RPMI8226 (cell line): ENCODE measurements around the gene MRM1.
"Not testable (repeated sequence)": the region's sequence is repeated elsewhere in the genome, so short reads cannot be mapped to it uniquely, and the experiment has no call there.

Experiments used
- DNase-seq: peaks from one replicate; pipeline ENCODE4 v3.0.0-alpha.2; 2015

MRM1 gene

DNA sequence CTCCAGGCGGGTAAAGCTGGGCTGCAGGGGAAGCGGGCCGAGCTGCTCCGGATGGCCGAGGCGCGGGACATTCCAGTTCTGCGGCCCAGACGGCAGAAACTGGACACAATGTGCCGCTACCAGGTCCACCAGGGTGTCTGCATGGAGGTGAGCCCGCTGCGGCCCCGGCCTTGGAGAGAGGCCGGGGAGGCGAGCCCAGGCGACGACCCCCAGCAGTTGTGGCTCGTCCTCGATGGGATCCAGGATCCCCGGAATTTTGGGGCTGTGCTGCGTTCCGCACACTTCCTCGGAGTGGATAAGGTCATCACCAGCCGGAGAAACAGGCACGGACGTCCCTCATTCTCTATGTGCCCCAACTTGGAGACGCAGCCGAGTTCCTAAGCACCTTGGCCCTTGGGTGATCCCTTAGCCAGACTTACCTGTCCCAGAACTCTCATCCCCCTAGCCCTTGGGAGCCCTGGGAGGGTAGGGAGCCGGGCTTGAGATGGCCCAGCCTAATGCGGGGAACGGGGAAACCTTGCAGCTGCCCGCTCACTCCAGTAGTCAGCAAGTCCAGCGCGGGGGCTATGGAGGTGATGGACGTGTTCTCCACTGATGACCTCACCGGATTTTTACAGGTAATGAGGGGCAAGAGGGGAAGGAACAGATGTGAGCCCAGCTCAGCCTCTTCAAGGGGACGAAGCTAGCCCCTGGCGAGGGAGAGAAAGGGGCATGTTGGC, 806 bp downstream of the MRM1 start:
- DNase-seq, result peak; percentile 19

DNA sequence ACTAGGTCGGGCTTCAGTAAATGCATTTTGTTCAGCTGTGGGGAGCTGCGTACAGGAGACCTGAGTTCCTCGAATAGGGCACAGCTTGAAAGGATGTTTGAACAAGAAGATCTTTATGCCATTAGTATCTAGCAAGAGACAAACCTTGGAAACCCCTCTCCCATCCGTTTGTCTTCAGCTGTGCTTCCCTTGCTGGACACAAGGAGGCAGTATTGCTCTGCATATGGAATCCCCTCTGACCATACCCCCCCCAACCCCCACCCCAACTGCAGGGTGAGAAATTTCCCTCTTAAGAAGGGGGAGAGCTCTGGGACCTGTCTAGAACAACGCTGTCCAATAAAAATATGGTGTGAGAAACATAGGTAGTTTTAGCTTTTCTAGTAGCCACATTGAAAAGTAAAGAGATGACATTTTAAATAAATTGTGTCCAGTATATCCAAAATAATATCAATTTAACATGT, 1.6 kb downstream of the MRM1 start:
- peak; percentile 76 for DNase-seq

DNA sequence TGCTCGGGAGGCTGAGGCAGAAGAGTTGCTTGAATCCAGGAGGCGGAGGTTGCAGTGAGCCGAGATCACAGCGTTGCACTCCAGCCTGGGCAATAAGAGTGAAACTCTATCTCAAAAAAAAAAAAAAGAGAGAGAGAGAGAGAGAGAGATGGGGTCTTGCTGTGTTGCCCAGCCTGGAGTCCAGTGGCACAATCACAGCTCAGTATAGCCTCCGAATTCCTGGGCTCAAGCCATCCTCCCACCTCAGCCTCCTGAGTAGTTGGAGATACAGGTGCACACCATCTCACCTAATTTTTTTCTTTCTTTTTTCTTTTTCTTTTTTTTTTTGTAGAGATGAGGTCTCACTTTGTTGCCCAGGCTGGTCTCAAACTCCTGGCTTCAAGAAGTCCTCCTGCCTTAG, 3.6 kb downstream of the MRM1 start:
- not testable (repeated sequence) for DNase-seq

DNA sequence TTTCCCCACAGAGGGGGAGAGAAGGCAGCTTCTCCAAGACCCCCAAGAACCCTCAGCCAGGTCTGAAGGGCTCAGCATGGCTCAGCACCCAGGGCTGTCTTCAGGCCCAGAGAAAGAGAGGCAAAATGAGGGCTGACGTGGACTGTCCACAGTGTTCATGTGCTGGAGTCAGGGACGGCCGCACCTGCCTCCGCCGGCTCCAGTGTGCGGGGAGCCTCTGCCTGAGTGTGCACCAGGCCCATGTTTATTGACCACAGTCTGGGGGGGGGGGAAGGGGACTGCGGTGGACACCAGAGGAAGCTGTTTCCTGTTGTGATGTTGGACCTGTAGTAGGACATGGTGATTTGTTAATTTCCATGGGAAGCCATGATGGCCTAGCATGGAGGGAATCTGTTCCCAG, 6.9 kb downstream of the MRM1 start:
- DNase-seq, result no peak

DNA sequence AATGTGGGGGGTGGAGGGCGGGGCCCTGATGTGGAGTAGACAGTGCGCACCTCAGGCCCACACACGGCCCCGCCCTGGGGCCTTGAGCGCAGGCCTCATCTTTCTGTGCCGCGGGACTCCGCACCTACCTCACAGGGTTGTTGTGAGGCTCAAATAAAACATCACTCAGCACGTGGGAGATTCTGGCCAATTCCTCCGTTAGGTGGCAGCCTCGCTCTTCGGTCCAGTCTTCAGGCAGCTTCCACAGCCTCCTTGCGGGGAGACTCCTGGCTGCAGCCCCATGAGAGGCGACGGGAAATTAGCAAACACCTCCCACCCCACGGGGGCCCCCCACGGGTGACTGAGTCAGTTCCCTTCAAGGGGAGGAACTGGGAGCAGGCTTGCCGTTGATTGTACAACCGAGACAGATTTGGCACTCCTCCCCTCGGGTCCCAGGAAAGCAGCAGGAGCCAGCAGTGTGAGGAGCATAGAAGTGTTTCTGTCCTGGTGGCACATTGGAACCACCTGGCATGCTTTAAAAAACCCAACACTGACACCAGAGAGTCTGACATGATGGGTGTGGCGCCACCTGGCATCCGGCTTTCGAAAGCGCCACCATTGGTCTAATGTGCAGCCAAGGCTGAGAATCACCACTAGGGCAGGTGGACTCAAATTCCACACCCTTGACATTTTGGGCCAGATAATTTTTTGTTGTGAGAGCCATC, 7.6 kb downstream of the MRM1 start:
- peak; percentile 85 for DNase-seq

DNA sequence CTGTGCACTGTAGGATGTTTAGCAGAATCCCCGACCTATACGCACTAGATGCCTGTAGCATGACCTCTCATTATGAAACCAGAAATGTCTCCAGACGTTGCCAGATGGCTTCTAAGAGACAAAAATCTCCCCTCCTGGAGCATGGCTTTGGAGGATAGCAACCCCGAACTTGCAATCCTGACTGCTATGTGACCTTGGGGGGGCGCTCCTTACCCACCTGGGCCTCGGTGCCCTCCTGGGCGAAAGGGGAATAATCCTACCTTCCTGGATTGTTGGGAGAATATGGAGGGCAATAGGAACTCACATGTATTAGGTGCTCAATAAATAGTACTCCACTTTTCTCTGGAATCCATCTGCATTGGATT, 8.1 kb downstream of the MRM1 start:
- no peak for DNase-seq

DNA sequence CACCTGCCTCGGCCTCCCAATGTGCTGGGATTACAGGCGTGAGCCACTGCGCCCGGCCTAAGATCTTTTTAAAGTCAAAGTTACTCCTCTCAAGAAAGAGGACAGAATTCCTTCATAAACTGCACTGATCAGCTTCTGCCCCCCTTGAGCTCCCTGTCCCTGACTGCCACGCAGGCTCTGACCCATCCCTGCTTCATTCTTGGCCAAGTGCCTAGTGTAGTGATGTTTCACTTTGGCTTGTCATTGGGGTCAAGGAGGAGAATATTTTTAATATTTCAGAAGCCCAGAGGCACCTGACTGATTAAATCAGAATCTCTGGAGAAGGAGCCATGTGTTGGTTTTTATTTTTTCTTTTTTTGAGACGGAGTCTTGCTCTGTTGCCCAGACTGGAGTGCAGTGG, 9.1 kb downstream of the MRM1 start:
- DNase-seq, result no peak

DNA sequence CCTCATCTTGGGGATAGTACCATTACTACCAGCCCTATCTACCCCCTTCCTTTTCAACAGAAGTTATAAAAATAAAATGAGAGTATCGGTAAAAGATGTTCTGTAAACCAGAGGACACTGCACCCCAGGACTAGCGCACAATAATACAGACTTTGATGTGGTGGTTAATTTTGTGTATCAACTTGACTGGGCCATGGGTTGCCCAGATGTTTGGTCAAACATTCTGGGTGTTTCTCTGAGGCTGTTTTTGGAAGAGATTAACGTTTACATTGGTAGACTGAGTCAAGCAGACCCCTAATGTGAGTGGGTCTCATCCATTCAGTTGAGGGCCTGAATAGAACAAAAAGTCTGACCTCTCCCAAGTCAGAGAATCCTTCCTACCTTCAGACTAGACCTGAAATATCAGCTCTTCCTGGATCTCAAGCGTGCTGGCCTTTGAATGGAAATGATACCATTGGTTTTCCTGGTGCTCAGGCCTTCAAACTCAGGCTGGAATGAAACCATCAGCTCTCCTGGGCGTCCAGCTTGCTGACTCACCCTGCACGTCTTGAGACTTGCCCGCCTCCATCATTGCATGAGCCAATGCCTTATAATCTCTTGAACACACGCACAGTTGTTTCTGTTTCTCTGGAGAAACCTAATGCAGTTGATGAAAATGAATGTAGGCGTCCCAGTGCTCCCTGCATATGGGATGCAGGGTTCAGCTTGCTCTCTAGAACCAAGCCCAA, 10.1 kb downstream of the MRM1 start:
- no peak for DNase-seq

DNA sequence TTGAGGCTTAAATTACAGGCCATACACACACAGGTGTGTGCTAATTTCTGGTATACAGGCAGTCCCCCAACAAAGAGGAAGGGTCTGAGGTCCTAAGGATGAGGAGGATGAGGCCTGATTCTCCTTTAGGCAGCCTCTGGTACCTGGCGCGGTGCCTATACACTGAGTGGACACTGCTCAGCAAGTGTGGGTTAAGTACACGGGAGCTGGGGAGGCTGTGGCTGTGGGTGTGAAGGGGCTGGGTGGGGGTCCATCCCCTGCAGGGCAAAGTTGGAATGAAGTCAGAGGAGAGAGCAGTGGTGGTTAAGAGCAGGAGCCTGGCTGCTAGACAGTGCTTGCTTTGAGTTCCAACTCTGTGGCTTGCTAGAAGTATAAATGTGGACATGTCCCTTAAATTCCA, 10.9 kb downstream of the MRM1 start:
- no peak for DNase-seq

DNA sequence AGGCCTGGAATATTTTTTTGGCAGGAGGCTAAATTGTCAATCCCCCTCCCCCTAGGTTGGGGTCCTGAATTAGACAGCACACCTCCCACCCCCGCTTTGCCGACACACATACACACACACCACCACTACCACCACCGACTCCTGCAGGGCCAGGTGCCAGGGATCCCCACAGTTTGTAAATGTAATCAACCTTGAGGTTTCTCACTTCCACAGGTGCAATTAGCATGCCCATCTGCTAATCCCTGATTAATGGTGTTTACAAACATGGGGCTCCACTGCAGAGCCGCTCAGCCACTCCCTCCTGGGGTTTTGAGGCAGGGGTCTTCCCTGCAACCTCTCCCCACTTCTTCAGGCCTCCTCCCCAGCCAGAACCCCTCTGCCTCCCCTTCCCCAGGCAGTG, 11.8 kb downstream of the MRM1 start:
- DNase-seq, result peak; percentile 28

DNA sequence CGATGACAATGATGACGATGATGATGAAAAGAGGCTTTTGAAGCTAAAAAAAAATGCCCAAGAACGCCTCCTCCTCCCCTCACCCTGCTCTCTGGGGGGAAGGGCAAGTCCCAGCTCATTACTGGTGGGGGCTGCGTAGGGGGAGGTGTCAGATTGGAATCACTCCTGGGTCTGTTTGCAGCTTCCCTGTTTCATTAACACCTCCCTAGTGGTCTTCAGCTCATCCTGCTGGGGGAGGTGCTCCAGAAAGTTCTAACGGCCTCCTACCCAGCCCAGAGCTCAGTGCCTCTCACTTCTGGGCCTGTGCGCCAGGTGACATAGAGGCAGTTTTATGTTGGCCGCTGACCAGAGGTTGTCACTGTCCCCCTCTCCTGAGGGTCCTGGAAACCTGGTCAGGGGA, 12.7 kb downstream of the MRM1 start:
- no peak for DNase-seq

DNA sequence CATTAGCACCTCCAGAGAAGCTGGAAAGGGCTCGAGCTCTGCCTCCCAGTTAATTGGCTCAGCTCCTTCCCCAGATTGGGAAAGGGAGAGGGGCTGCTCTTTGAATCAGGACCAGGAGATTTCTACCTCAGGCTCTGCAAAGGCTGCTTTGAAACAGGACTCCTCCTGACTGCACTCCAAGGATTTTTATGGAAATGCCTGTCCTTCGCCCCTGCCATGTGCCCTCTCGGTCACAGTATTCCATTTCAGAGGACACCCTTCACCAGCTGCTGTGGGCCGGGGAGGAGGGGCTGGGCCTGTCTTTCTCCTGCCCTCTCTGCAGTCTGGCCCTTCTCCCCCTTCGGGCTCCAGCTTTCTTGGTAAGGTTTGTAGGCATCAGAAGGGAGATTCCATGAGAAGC, 13.6 kb downstream of the MRM1 start:
- no peak for DNase-seq

DNA sequence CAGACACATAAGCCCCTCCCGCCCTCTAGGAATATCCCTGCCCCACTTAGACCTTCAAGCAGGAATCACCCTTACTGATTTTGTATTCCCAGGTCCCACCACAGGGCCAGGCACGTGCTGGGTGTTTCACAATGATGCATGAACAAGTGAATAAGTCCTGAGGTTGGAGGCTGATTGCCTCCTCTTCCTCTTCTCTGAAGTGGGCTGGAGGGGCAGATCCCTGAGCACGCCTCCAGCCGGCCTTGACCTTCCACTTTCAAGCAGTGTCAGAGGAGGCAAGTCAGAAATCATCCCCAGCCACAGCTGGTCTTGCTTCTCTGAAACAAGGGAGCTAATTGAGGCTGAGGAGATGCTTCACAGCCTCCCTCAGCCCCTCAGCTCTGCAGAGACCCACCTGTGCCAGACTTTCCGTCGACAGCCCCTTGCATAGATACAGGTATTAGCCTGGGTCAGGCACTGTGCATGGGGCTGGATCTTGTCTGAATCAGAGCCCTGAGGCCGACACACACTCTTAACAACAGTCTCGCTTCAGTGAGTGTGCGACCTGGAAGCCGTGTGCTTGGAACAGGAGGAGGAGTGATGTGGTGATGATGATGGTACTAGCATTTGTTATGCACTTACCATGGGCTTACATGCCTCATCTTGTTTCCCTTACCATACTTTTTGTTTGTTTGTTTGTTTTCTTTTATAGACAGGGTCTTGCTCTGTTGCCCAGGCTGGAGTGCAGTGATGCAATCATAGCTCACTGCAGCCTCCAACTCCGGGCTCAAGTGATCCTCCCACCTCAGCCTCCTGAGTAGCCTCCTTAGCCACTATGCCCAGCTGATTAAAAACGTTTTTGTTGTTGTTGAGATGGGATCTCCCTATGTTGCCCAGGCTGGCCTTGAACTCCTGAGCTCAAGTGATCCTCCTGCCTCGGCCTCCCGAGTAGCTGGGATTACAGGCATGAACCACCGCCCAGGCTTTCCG, 15.0 kb downstream of the MRM1 start:
- no peak for DNase-seq

DNA sequence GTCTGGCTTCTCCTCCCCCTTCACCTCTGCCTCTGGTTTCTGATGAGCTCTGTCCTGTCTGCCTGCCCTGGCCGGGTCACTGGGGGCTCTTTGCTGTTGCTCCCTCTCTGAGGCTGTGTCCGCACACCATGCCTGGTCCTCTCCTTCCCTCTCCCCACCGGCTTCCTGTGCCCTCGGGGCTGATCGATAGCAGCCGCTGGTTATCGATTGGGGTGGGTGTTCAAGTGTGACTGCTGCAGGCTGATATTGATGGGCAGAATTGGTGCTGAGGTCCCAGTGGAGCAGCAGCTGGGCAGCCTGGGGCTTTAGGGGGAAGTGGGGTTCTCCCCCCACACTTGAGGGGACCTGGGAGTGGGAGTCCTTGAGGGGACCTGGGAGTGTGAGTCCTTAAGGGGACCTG, 16.4 kb downstream of the MRM1 start:
- no peak for DNase-seq

DNA sequence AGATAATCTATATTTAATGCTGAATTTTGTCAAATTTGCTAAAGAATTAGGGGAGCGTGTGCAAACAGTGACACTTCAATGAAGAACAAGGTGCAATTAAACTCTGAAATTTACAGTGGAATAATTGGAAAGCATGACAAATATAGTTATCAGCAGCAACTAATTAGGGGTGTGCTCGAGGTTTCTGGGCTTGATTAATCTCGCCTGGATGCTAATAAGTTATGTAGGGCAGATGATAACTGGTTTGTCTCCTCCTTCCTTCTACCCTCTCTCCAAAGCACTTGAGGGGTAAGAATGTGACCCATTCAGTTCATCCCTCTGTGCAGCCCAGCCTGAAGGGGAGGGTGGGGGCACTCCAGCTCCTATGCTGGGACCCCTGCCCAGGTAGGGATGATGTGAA, 21.9 kb downstream of the MRM1 start:
- DNase-seq, result no peak

DNA sequence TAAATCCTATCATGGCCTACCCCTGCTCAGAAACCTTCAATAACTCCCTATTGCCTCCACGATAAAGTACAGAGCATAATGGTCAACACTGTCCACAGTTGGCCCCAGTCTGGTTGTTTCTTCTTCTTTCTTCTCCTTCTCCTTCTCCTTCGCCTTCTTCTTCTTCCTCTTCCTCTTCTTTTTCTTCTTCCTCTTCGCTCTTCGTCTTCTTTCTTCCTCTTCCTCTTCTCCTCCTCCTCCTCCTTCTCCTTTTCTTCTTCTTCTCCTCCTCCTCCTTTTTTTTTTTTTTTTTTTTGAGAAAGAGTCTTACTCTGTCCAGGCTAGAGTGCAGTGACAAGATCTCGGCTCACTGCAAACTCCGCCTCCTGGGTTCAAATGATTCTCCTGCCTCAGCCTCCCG, 23.8 kb downstream of the MRM1 start:
- DNase-seq, result no peak

DNA sequence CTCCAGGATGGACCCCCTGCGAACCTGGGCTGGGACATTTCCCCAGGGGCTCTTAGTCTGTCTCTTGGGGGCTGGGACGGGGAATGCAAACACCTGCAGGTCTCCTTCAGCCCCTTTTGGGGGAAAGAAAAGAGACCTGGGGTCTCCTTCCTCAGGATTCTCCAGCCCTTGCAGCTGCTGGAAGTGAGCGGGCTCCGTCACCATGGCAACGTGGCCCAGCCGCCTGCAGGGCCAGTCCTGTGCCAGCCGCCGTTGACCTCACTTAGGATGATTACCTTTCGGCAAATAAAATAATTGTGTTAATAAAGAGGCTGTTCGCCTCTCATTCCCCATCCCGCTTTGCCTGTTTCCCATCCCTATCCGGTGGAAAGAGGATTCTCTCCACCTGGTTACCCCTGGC, 25.7 kb downstream of the MRM1 start:
- DNase-seq, result no peak

DNA sequence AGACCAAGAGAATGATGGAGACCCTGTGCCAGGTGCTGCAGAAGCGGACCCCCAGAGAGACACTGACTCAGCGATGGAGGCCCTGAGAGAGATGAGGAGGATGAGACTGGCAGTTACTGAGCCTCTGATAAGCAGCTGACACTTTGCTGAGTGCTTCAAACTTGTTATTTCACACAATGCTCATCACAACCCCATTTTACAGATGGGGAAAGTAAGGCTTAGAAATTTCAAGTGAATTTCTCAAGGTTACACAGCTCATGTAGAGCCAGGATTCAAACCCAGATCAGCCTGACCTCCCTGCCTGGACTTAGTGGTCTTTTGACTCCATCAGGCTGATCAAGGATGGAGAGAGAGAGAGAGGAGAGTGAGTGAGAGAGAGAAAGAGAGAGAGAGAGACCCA, 27.2 kb downstream of the MRM1 start:
- DNase-seq, result no peak

DNA sequence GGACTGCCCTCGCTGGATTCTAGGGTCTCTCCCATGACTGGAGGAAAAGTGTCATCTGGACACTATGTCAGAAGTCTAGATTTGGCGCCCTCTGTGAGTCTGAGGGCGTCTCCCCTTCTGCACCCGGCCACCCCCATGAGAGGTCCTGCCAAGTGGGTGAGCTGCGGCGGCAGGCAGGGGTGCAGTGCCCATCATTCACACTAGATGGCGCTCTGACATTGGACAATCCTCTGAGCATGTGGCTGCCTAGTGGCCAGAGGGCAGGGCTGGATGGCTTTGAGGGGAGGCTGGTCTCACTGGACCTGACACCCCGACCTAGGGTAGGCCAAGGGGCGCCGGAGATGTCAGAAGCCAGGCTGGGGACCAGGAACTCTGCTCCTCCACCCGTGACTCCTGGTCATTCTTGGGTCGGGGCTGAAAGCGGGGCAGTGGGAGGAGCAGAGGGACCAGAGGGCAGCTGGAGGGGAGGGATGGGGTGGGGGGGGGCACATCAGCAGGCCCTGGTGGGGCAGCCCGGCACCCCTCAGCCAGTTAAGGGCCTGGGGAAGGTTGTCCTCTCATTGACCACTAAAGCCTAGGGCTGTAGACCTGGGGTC, 28.0 kb downstream of the MRM1 start:
- peak; percentile 71 for DNase-seq

DNA sequence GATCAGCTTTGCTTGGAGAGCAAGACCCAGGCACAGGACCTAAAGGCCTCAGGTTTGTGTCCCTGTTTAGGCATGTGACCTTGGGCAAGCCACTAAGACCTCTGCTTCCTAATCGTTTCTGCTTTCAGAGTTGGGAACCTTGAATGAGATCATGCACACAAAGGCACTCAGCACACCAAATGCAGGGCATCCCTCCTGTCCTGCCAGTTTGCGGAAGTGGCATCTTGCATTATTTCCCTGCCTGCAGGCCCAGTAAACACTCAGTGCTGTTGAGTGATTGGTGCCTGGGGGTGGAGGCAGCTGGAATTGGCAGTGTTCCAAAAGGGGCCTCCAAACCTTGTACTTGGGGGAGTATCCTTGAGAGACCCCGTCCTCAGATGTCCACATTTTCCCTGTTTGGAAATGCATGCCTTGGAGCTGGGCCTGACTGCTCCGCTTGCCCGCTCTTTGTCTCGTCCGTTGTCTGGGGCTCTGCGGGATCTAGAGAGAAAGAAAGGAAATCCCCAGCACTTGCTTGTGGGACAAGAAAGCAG, 28.7 kb downstream of the MRM1 start:
- DNase-seq, result no peak

DNA sequence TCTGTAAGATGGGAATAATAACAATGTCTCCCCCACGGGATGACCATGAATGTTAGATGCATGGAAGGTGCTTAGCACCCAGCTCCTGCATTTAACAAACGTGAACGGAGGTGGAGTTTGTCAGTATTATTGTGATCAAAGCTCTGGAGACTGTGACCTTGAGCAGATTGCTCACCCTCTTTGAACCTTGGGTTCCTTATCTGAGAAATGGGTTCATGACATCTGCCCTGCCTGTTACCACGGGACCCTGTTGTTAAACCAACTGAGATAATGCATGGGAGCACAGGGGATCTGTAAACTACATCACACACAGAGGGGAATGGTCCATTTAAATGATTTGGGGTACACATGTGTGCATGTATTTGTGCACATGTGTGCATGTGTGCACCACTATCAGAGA, 29.6 kb downstream of the MRM1 start:
- DNase-seq, result no peak
